Fibroblast of lung (primary cell): ENCODE measurements around the gene SORCS2. TPM values are rescaled to one million over a fixed set of nuclear protein-coding genes. Genes with fewer than 3 reads are reported as not detected.

ENCODE experiments used
- DNase-seq, 2 donors: peaks; one replicate each; pipeline versions ENCODE4 v3.0.0 to v3.0.0-alpha.2; 2010; ENCODE audit warnings: low read depth in 2 of 2
- H2AFZ ChIP-seq: 2 replicates; pipeline ENCODE4 v1.5.1; 2012; ENCODE audit warnings: low read length, control low read depth, inconsistent platforms
- H3K27ac ChIP-seq: 2 replicates; pipeline ENCODE4 v1.5.1; 2011; ENCODE audit warnings: low read length, control low read depth; ENCODE audit not compliant: insufficient read depth
- H3K27me3 ChIP-seq: 2 replicates; pipeline ENCODE4 v1.5.1; 2011; ENCODE audit warnings: mild to moderate bottlenecking, low read length; ENCODE audit not compliant: control insufficient read depth, insufficient read depth
- H3K36me3 ChIP-seq: 2 replicates; pipeline ENCODE4 v1.5.1; 2011; ENCODE audit warnings: low read length; ENCODE audit not compliant: control insufficient read depth, insufficient read depth
- H3K4me1 ChIP-seq: 2 replicates; pipeline ENCODE4 v1.5.1; 2011; ENCODE audit warnings: low read length; ENCODE audit not compliant: control insufficient read depth, insufficient read depth; ENCODE audit errors: extremely low read depth
- H3K4me2 ChIP-seq: 2 replicates; pipeline ENCODE4 v1.5.1; 2011; ENCODE audit warnings: low read length, control low read depth; ENCODE audit not compliant: insufficient read depth; ENCODE audit errors: extremely low read depth
- H3K4me3 ChIP-seq, 4 experiments: fragments of 200-600 bp in 1 of 4; sonication (generic) in 1 of 4; replicated peaks in 1 of 4; 2 replicates each; pipeline ENCODE4 v1.5.1; 2011 to 2016; ENCODE audit warnings: low read length in 4 of 4, low read depth in 3 of 4, mild to moderate bottlenecking in 3 of 4, control low read depth in 2 of 4, inconsistent platforms in 1 of 4, mixed read lengths in 1 of 4; ENCODE audit not compliant: insufficient read depth in 1 of 4; ENCODE audit errors: control extremely low read depth in 1 of 4
- H3K79me2 ChIP-seq: 2 replicates; pipeline ENCODE4 v1.5.1; 2012; ENCODE audit warnings: mild to moderate bottlenecking, low read length, inconsistent platforms; ENCODE audit not compliant: control insufficient read depth, insufficient read depth
- H3K9ac ChIP-seq: 2 replicates; pipeline ENCODE4 v1.5.1; 2011; ENCODE audit warnings: mild to moderate bottlenecking, low read length, control low read depth; ENCODE audit not compliant: insufficient read depth
- H3K9me3 ChIP-seq: 2 replicates; pipeline ENCODE4 v1.5.1; 2012; ENCODE audit warnings: low read depth, low read length; ENCODE audit not compliant: control insufficient read depth, insufficient read depth
- H4K20me1 ChIP-seq: 2 replicates; pipeline ENCODE4 v1.5.1; 2011; ENCODE audit warnings: low read length; ENCODE audit not compliant: control insufficient read depth, insufficient read depth; ENCODE audit errors: extremely low read depth
- CTCF ChIP-seq, 2 donors: IDR thresholded peaks in 1 of 2; conservative IDR thresholded peaks in 1 of 2; 1 replicate in 1 of 2; 2 replicates in 1 of 2; pipeline ENCODE4 v1.5.1; 2011 to 2012; ENCODE audit warnings: low read length in 2 of 2, control low read depth in 1 of 2, inconsistent platforms in 1 of 2, low read depth in 1 of 2, mild to moderate bottlenecking in 1 of 2
- EZH2 ChIP-seq: IDR thresholded peaks from 2 replicates; pipeline ENCODE4 v1.5.1; 2012; ENCODE audit warnings: low read length, control low read depth, mild to moderate bottlenecking; ENCODE audit errors: missing control alignments
- polyA plus RNA-seq, 2 donors: library from polyadenylated mRNA; depleted of rRNA in 1 of 2; stranded (reverse) in 1 of 2; unstranded in 1 of 2; fragments of >200 nt; gene quantifications; 2 replicates each; pipeline ENCODE4 v1.2.1, GENCODE V29; 2011 to 2012; ENCODE audit warnings: missing spikeins in 1 of 2
- total RNA-seq: library from RNA; depleted of rRNA; stranded (reverse); fragments of >200 nt; gene quantifications from 2 replicates; pipeline ENCODE4 v1.2.1, GENCODE V29; 2014

Gene SORCS2
- total and polyA plus RNA-seq, 2 donors (not counting 1 experiment from before 2014, with no cell fraction given): 0.17 to 0.41 TPM

DNA sequence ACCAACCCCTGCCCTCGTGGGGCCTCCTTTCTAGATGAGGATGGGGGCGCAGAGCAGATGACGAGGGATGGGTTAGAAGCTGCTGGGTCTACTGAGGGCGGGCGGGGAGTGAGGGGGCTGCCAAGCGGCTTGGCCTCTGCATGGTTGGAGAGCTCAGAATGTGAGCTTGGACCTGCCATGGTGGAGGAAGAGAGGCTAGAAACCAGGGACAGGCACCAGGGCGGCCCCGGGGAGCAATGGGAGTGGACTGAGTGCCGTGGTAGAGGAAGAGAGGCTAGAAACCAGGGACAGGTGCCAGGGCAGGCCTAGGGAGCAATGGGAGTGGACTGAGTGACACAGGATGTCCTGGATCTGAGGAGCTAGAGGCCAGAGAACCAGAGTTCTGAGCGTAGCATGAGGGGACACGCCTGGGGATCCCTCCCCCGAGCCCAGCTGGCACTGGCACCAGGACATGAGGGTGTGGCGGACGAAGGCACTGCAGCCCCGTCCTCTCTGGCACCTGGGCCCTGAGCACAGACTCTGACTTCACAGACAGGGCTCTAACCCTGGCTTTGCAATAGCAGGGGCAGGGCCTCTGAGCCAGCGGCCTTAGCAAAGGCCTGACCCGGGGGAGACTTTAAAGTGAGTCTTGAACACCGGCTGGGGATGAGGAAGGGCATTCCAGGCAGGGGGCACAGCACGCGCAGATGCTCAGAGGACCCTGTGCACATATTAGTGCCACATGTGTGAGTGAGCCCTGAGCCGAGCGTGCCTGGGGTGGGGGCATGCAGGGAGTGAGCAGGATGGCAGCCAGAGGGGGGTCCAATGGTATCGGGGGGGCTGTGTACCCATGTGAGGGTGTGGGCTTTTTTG is 456.4 kb downstream of the SORCS2 start:
- Histone ChIP-seq H3K9me3 (no peaks in the 10 kb centered on the region), H3K27ac (peak overlapping the region; percentile 74), H3K4me3 (no peak overlapping the region), H2AFZ (no peak overlapping the region), H3K9ac (no peak overlapping the region), H3K27me3 (no peaks in the 10 kb centered on the region), H3K79me2 (no peaks in the 10 kb centered on the region), H3K36me3 (no peaks in the 10 kb centered on the region), H3K4me1 (peaks cover 22% of the 10 kb centered on the region), H3K4me2 (peak overlapping the region; percentile 15), H4K20me1 (no peaks in the 10 kb centered on the region)
- TF ChIP-seq CTCF (conservative IDR thresholded peaks at IDR 0.05 in 1 of 2, IDR thresholded peaks at IDR 0.05 in 1 of 2; ENCODE audit: low read depth in 1 of 2, low read length in 2 of 2) (no peak), EZH2 (no peak)
- DNase-seq: no peak

DNA sequence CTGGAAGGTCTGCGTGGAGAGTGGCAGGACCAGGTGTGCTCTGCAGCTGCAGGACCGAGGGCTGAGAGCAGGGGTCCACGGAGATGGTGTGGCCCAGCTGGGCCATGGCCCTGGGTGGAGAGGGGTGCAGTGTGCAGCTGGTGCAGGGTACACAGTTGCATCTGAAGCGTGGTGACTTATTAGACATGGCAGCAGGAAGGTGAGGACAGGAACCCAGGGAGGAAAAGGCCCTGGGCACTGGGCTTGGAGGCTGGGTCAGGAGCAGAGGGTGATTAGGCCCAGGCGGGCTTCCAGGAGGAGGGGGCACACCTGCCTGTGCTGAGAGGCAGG is 457.0 kb downstream of the SORCS2 start:
- no peak overlapping the region for H3K4me2 ChIP-seq
- no peaks in the 10 kb centered on the region for H3K27me3 ChIP-seq
- peak overlapping the region; percentile 74 for H3K27ac ChIP-seq
- H3K79me2 ChIP-seq: no peaks in the 10 kb centered on the region
- no peak for TF ChIP-seq CTCF (conservative IDR thresholded peaks at IDR 0.05 in 1 of 2, IDR thresholded peaks at IDR 0.05 in 1 of 2; ENCODE audit: low read depth in 1 of 2, low read length in 2 of 2)
- TF ChIP-seq EZH2: no peak
- H3K4me1 ChIP-seq: peaks cover 22% of the 10 kb centered on the region
- no peaks in the 10 kb centered on the region for H4K20me1 ChIP-seq
- H2AFZ ChIP-seq: no peak overlapping the region
- DNase-seq: no peak
- H3K36me3 ChIP-seq: no peaks in the 10 kb centered on the region
- no peak overlapping the region for H3K4me3 ChIP-seq
- no peak overlapping the region for H3K9ac ChIP-seq
- no peaks in the 10 kb centered on the region for H3K9me3 ChIP-seq

DNA sequence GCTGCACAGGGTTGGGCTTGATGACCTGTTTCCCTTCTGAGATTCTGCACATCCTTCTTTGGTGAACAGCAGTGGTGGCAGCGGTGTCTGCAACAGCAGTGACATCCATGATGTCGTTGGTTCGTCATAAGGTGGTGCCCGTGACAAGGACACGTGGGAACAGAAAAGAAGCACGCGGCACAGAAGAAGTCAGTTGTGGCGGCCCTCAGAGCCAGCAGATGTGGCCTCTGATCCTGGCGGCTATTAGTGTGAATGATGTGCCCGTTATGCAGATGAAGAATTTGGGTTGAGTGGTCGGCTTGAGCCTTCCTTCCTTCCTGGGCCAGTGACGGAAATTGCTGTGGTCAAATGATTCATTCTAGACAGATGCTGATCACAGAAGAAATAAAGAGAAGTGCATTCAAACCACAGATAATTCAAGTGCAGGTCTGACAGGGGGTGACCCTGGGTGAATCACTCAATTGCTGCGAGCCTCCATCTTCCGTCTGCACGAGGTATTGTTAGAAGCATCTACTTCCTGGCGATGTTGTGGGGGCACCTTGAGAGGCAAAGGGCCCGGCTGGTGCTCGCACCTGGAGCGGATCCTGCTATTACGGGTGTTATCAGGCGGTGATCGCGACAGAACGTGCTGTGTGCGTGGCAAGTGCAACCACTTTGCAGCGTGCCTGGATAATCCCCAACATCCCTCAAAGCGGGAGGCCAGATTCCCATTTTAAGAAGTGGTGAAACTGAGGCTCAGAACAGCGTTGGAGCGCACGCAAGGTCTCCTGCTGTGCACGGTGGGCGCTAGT is 457.6 kb downstream of the SORCS2 start:
- H4K20me1 ChIP-seq: no peaks in the 10 kb centered on the region
- H2AFZ ChIP-seq: no peak overlapping the region
- no peaks in the 10 kb centered on the region for H3K9me3 ChIP-seq
- no peaks in the 10 kb centered on the region for H3K27me3 ChIP-seq
- TF ChIP-seq CTCF (conservative IDR thresholded peaks at IDR 0.05 in 1 of 2, IDR thresholded peaks at IDR 0.05 in 1 of 2; ENCODE audit: low read depth in 1 of 2, low read length in 2 of 2): no peak
- no peak for TF ChIP-seq EZH2
- peak overlapping the region; percentile 74 for H3K27ac ChIP-seq
- peak overlapping the region; percentile 10 for H3K9ac ChIP-seq
- H3K4me3 ChIP-seq: no peak overlapping the region
- H3K4me2 ChIP-seq: no peak overlapping the region
- H3K4me1 ChIP-seq: peaks cover 22% of the 10 kb centered on the region
- peak; percentile 67 to 99 for DNase-seq
- no peaks in the 10 kb centered on the region for H3K79me2 ChIP-seq
- H3K36me3 ChIP-seq: no peaks in the 10 kb centered on the region
